ENCODE results near the gene TPRG1L.
A peak's percentile ranks its signal among the peaks of the same experiment; 100 is the strongest.

Gene TPRG1L

GRCh38 chr1:3651930-3652547, 27.2 kb downstream of the TPRG1L start, which contains the start of gene TP73:
TSS of gene TP73 (plus strand) at chr1:3652516. CDS start at chr1:3682366, 29,850 bp downstream.
- H3K36me3 ChIP-seq (ENCODE audit: control insufficient read depth in 1 of 2, insufficient read depth in 2 of 2, low read length in 2 of 2) = peaks cover 0 to 6% of the 10 kb centered on the region in 2 donors
- H3K27ac ChIP-seq (ENCODE audit: low read length) = no peak within 1 kb of the TSS
- H3K9me3 ChIP-seq (ENCODE audit: control insufficient read depth in 1 of 2, low read length in 2 of 2) = no peaks in the 10 kb centered on the region
- H3K4me1 ChIP-seq (ENCODE audit: control insufficient read depth in 1 of 2, insufficient read depth in 2 of 2, low read length in 2 of 2) = peaks cover 10 to 45% of the 10 kb centered on the region in 2 donors
- H3K27me3 ChIP-seq (ENCODE audit: low read depth, low read length) = peaks cover 24% of the 10 kb centered on the region
- H3K4me3 ChIP-seq (ENCODE audit: low read depth in 1 of 2, low read length in 2 of 2) = peak within 1 kb of the TSS in 1 of 2 donors; percentile 55

GRCh38 chr1:3652548-3653285, 27.9 kb downstream of the TPRG1L start:
- no peaks in the 10 kb centered on the region for H3K36me3 ChIP-seq (ENCODE audit: control insufficient read depth in 1 of 2, insufficient read depth in 2 of 2, low read length in 2 of 2)
- H3K4me3 ChIP-seq (ENCODE audit: low read depth in 1 of 2, low read length in 2 of 2) = peak overlapping the region in 1 of 2 donors; percentile 55
- peaks cover 10 to 45% of the 10 kb centered on the region in 2 donors for H3K4me1 ChIP-seq (ENCODE audit: control insufficient read depth in 1 of 2, insufficient read depth in 2 of 2, low read length in 2 of 2)
- peaks cover 24% of the 10 kb centered on the region for H3K27me3 ChIP-seq (ENCODE audit: low read depth, low read length)
- no peaks in the 10 kb centered on the region for H3K9me3 ChIP-seq (ENCODE audit: control insufficient read depth in 1 of 2, low read length in 2 of 2)
- no peak overlapping the region for H3K27ac ChIP-seq (ENCODE audit: low read length)

- Histone ChIP-seq H3K4me1 (ENCODE audit: control insufficient read depth in 1 of 2, insufficient read depth in 2 of 2, low read length in 2 of 2) (peaks cover 10 to 45% of the 10 kb centered on the region in 2 donors), H3K36me3 (ENCODE audit: control insufficient read depth in 1 of 2, insufficient read depth in 2 of 2, low read length in 2 of 2) (no peaks in the 10 kb centered on the region), H3K4me3 (ENCODE audit: low read depth in 1 of 2, low read length in 2 of 2) (no peak overlapping the region), H3K9me3 (ENCODE audit: control insufficient read depth in 1 of 2, low read length in 2 of 2) (no peaks in the 10 kb centered on the region), H3K27ac (ENCODE audit: low read length) (no peak overlapping the region), H3K27me3 (ENCODE audit: low read depth, low read length) (peaks cover 24% of the 10 kb centered on the region)
Observed at GRCh38 chr1:3653286-3653618, 28.4 kb downstream of the TPRG1L start.

GRCh38 chr1:3654549-3655281, 29.9 kb downstream of the TPRG1L start:
- Histone ChIP-seq H3K9me3 (ENCODE audit: control insufficient read depth in 1 of 2, low read length in 2 of 2) (no peaks in the 10 kb centered on the region), H3K4me3 (ENCODE audit: low read depth in 1 of 2, low read length in 2 of 2) (no peak overlapping the region), H3K27me3 (ENCODE audit: low read depth, low read length) (peaks cover 24% of the 10 kb centered on the region), H3K4me1 (ENCODE audit: control insufficient read depth in 1 of 2, insufficient read depth in 2 of 2, low read length in 2 of 2) (peaks cover 0 to 31% of the 10 kb centered on the region in 2 donors), H3K36me3 (ENCODE audit: control insufficient read depth in 1 of 2, insufficient read depth in 2 of 2, low read length in 2 of 2) (no peaks in the 10 kb centered on the region), H3K27ac (ENCODE audit: low read length) (no peak overlapping the region)

- Histone ChIP-seq H3K27ac (ENCODE audit: low read length) (no peak overlapping the region), H3K4me3 (ENCODE audit: low read depth in 1 of 2, low read length in 2 of 2) (no peak overlapping the region), H3K27me3 (ENCODE audit: low read depth, low read length) (peaks cover 11% of the 10 kb centered on the region), H3K4me1 (ENCODE audit: control insufficient read depth in 1 of 2, insufficient read depth in 2 of 2, low read length in 2 of 2) (peaks cover 0 to 15% of the 10 kb centered on the region in 2 donors), H3K9me3 (ENCODE audit: control insufficient read depth in 1 of 2, low read length in 2 of 2) (no peaks in the 10 kb centered on the region), H3K36me3 (ENCODE audit: control insufficient read depth in 1 of 2, insufficient read depth in 2 of 2, low read length in 2 of 2) (no peaks in the 10 kb centered on the region)
Observed at GRCh38 chr1:3656450-3657095, 31.8 kb downstream of the TPRG1L start.

- H3K36me3 ChIP-seq (ENCODE audit: control insufficient read depth in 1 of 2, insufficient read depth in 2 of 2, low read length in 2 of 2) = no peaks in the 10 kb centered on the region
- H3K4me3 ChIP-seq (ENCODE audit: low read depth in 1 of 2, low read length in 2 of 2) = no peak overlapping the region
- H3K27ac ChIP-seq (ENCODE audit: low read length) = no peak overlapping the region
- no peaks in the 10 kb centered on the region for H3K9me3 ChIP-seq (ENCODE audit: control insufficient read depth in 1 of 2, low read length in 2 of 2)
- H3K27me3 ChIP-seq (ENCODE audit: low read depth, low read length) = peaks cover 11% of the 10 kb centered on the region
- H3K4me1 ChIP-seq (ENCODE audit: control insufficient read depth in 1 of 2, insufficient read depth in 2 of 2, low read length in 2 of 2) = peaks cover 0 to 10% of the 10 kb centered on the region in 2 donors
Observed at GRCh38 chr1:3657096-3657475, 32.3 kb downstream of the TPRG1L start.

- H3K4me1 ChIP-seq (ENCODE audit: control insufficient read depth in 1 of 2, insufficient read depth in 2 of 2, low read length in 2 of 2) = peaks cover 0 to 4% of the 10 kb centered on the region in 2 donors
- H3K9me3 ChIP-seq (ENCODE audit: control insufficient read depth in 1 of 2, low read length in 2 of 2) = no peaks in the 10 kb centered on the region
- H3K27ac ChIP-seq (ENCODE audit: low read length) = no peak overlapping the region
- no peak overlapping the region for H3K4me3 ChIP-seq (ENCODE audit: low read depth in 1 of 2, low read length in 2 of 2)
- peaks cover 11% of the 10 kb centered on the region for H3K27me3 ChIP-seq (ENCODE audit: low read depth, low read length)
- H3K36me3 ChIP-seq (ENCODE audit: control insufficient read depth in 1 of 2, insufficient read depth in 2 of 2, low read length in 2 of 2) = no peaks in the 10 kb centered on the region
Observed at GRCh38 chr1:3657578-3658230, 32.9 kb downstream of the TPRG1L start.

GRCh38 chr1:3658231-3658615, 33.4 kb downstream of the TPRG1L start:
- Histone ChIP-seq H3K36me3 (ENCODE audit: control insufficient read depth in 1 of 2, insufficient read depth in 2 of 2, low read length in 2 of 2) (no peaks in the 10 kb centered on the region), H3K4me3 (ENCODE audit: low read depth in 1 of 2, low read length in 2 of 2) (no peak overlapping the region), H3K27me3 (ENCODE audit: low read depth, low read length) (peaks cover 7% of the 10 kb centered on the region), H3K4me1 (ENCODE audit: control insufficient read depth in 1 of 2, insufficient read depth in 2 of 2, low read length in 2 of 2) (no peaks in the 10 kb centered on the region), H3K9me3 (ENCODE audit: control insufficient read depth in 1 of 2, low read length in 2 of 2) (no peaks in the 10 kb centered on the region), H3K27ac (ENCODE audit: low read length) (no peak overlapping the region)

GRCh38 chr1:3659093-3659492, 34.3 kb downstream of the TPRG1L start:
- no peaks in the 10 kb centered on the region for H3K36me3 ChIP-seq (ENCODE audit: control insufficient read depth in 1 of 2, insufficient read depth in 2 of 2, low read length in 2 of 2)
- H3K27ac ChIP-seq (ENCODE audit: low read length) = no peak overlapping the region
- H3K9me3 ChIP-seq (ENCODE audit: control insufficient read depth in 1 of 2, low read length in 2 of 2) = no peaks in the 10 kb centered on the region
- no peaks in the 10 kb centered on the region for H3K27me3 ChIP-seq (ENCODE audit: low read depth, low read length)
- H3K4me1 ChIP-seq (ENCODE audit: control insufficient read depth in 1 of 2, insufficient read depth in 2 of 2, low read length in 2 of 2) = no peaks in the 10 kb centered on the region
- no peak overlapping the region for H3K4me3 ChIP-seq (ENCODE audit: low read depth in 1 of 2, low read length in 2 of 2)

- H3K36me3 ChIP-seq (ENCODE audit: control insufficient read depth in 1 of 2, insufficient read depth in 2 of 2, low read length in 2 of 2) = no peaks in the 10 kb centered on the region
- no peak overlapping the region for H3K4me3 ChIP-seq (ENCODE audit: low read depth in 1 of 2, low read length in 2 of 2)
- H3K4me1 ChIP-seq (ENCODE audit: control insufficient read depth in 1 of 2, insufficient read depth in 2 of 2, low read length in 2 of 2) = no peaks in the 10 kb centered on the region
- no peaks in the 10 kb centered on the region for H3K27me3 ChIP-seq (ENCODE audit: low read depth, low read length)
- H3K9me3 ChIP-seq (ENCODE audit: control insufficient read depth in 1 of 2, low read length in 2 of 2) = no peaks in the 10 kb centered on the region
- no peak overlapping the region for H3K27ac ChIP-seq (ENCODE audit: low read length)
Observed at GRCh38 chr1:3660704-3661103, 35.9 kb downstream of the TPRG1L start.

- Histone ChIP-seq H3K9me3 (ENCODE audit: control insufficient read depth in 1 of 2, low read length in 2 of 2) (no peaks in the 10 kb centered on the region), H3K27me3 (ENCODE audit: low read depth, low read length) (no peaks in the 10 kb centered on the region)
Observed at GRCh38 chr1:3661631-3662030, 36.8 kb downstream of the TPRG1L start.

More at GRCh38 chr1:3661631-3662030, 36.8 kb downstream of the TPRG1L start:
- Histone ChIP-seq H3K4me1 (ENCODE audit: control insufficient read depth in 1 of 2, insufficient read depth in 2 of 2, low read length in 2 of 2) (no peaks in the 10 kb centered on the region), H3K4me3 (ENCODE audit: low read depth in 1 of 2, low read length in 2 of 2) (no peak overlapping the region), H3K27ac (ENCODE audit: low read length) (no peak overlapping the region), H3K36me3 (ENCODE audit: control insufficient read depth in 1 of 2, insufficient read depth in 2 of 2, low read length in 2 of 2) (no peaks in the 10 kb centered on the region)
